HG03280 (cell line): ENCODE results near the gene MAP3K7.

Source experiments
- ATAC-seq: cut with Tn5 transposase; IDR thresholded peaks from one replicate; pipeline ENCODE4 v1.9.1; 2021; ENCODE audit warnings: mild to moderate bottlenecking, moderate library complexity; ENCODE audit not compliant: unreplicated experiment

The MAP3K7 gene

GRCh38 chr6:90485635-90486277 is 101.1 kb downstream of the MAP3K7 start:
- no peak for ATAC-seq

GRCh38 chr6:90484903-90485302 is 102.0 kb downstream of the MAP3K7 start:
- ATAC-seq = no peak

GRCh38 chr6:90484385-90484784 is 102.5 kb downstream of the MAP3K7 start:
- no peak for ATAC-seq

- ATAC-seq = no peak
Measured at GRCh38 chr6:90483956-90484355, 102.9 kb downstream of the MAP3K7 start.

GRCh38 chr6:90483116-90483839 is 103.6 kb downstream of the MAP3K7 start:
- ATAC-seq = no peak

- ATAC-seq = no peak
Measured at GRCh38 chr6:90480666-90481065, 106.2 kb downstream of the MAP3K7 start.

- ATAC-seq = no peak
Measured at GRCh38 chr6:90479603-90479926, 107.3 kb downstream of the MAP3K7 start.

GRCh38 chr6:90478789-90479602 is 107.9 kb downstream of the MAP3K7 start:
- ATAC-seq = peak; percentile 78

GRCh38 chr6:90478278-90478677 is 108.6 kb downstream of the MAP3K7 start:
- ATAC-seq = no peak

GRCh38 chr6:90477366-90477765 is 109.5 kb downstream of the MAP3K7 start:
- no peak for ATAC-seq

GRCh38 chr6:90472716-90473115 is 114.2 kb downstream of the MAP3K7 start:
- no peak for ATAC-seq

- no peak for ATAC-seq
Measured at GRCh38 chr6:90471263-90471662, 115.6 kb downstream of the MAP3K7 start.

- no peak for ATAC-seq
Measured at GRCh38 chr6:90469906-90470305, 117.0 kb downstream of the MAP3K7 start.

GRCh38 chr6:90468859-90469258 is 118.0 kb downstream of the MAP3K7 start:
- ATAC-seq = no peak

GRCh38 chr6:90468080-90468479 is 118.8 kb downstream of the MAP3K7 start:
- ATAC-seq = no peak

- ATAC-seq = no peak
Measured at GRCh38 chr6:90467546-90467945, 119.3 kb downstream of the MAP3K7 start.

- ATAC-seq = peak; percentile 75
Measured at GRCh38 chr6:90466154-90466940, 120.5 kb downstream of the MAP3K7 start.

- ATAC-seq = no peak
Measured at GRCh38 chr6:90465686-90466085, 121.2 kb downstream of the MAP3K7 start.

- no peak for ATAC-seq
Measured at GRCh38 chr6:90464507-90464906, 122.4 kb downstream of the MAP3K7 start.

GRCh38 chr6:90463874-90464273 is 123.0 kb downstream of the MAP3K7 start:
- no peak for ATAC-seq
